Measurements from ENCODE around the gene TIMMDC1. TPM values are rescaled to one million over a fixed set of nuclear protein-coding genes. Genes with fewer than 3 reads are reported as not detected.
"Not testable (repeated sequence)": the region's sequence is repeated elsewhere in the genome, so short reads cannot be mapped to it uniquely, and the experiment has no call there.

TIMMDC1 gene
- total RNA-seq, 1 donor from 2014 or later: 98.8 TPM

DNA sequence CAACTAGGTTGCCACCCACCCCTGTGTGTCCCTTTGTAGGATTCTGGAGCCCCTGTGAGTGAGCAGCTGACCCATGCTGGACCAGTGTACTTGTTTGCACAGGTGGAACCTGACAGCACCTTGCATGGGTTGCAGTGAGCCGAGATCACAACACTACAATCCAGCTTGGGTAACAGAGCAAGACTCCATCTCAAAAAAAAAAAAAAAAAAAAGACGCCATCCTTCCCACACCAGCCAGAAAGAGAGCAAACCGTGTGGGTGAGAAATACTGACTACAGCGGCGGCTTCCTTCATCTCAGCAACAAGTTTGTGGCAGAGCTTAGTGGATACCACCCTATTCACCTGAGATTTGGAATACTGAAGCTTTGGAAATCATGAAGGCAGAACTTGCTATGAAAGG is 61.8 kb downstream of the TIMMDC1 start:
- Mint-ChIP-seq H3K27ac (ENCODE audit: unreplicated experiment) (no peak overlapping the region), H3K36me3 (ENCODE audit: unreplicated experiment) (no peaks in the 10 kb centered on the region), H3K4me1 (ENCODE audit: unreplicated experiment) (no peaks in the 10 kb centered on the region), H3K9me3 (ENCODE audit: unreplicated experiment) (no peaks in the 10 kb centered on the region), H3K27me3 (ENCODE audit: unreplicated experiment) (peaks cover 12% of the 10 kb centered on the region), H3K4me3 (ENCODE audit: unreplicated experiment) (no peak overlapping the region)
- no peak for TF ChIP-seq CTCF (IDR thresholded peaks at IDR 0.05)
- DNase-seq (ENCODE audit: extremely low spot score, unreplicated experiment): no peak

GRCh38 chr3:119562307-119562961 is 64.1 kb downstream of the TIMMDC1 start:
- H3K27me3 Mint-ChIP-seq (ENCODE audit: unreplicated experiment): peaks cover 13% of the 10 kb centered on the region
- no peak overlapping the region for H3K27ac Mint-ChIP-seq (ENCODE audit: unreplicated experiment)
- no peak for DNase-seq (ENCODE audit: extremely low spot score, unreplicated experiment)
- no peak for TF ChIP-seq CTCF (IDR thresholded peaks at IDR 0.05)
- no peaks in the 10 kb centered on the region for H3K36me3 Mint-ChIP-seq (ENCODE audit: unreplicated experiment)
- no peak overlapping the region for H3K4me3 Mint-ChIP-seq (ENCODE audit: unreplicated experiment)
- H3K9me3 Mint-ChIP-seq (ENCODE audit: unreplicated experiment): no peaks in the 10 kb centered on the region
- H3K4me1 Mint-ChIP-seq (ENCODE audit: unreplicated experiment): no peaks in the 10 kb centered on the region

DNA sequence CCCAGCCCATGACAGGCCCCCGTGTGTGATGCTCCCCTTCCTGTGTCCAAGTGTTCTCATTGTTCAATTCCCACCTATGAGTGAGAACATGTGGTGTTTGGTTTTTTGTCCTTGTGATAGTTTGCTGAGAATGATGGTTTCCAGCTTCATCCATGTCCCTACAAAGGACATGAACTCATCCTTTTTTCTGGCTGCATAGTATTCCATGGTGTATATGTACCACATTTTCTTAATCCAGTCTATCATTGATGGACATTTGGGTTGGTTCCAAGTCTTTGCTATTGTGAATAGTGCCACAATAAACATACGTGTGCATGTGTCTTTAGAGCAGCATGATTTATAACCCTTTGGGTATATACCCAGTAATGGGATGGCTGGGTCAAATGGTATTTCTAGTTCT is 65.0 kb downstream of the TIMMDC1 start:
- not testable (repeated sequence) for H3K36me3 Mint-ChIP-seq (ENCODE audit: unreplicated experiment); H3K9me3 Mint-ChIP-seq (ENCODE audit: unreplicated experiment); DNase-seq (ENCODE audit: extremely low spot score, unreplicated experiment); H3K4me1 Mint-ChIP-seq (ENCODE audit: unreplicated experiment); H3K27ac Mint-ChIP-seq (ENCODE audit: unreplicated experiment); H3K4me3 Mint-ChIP-seq (ENCODE audit: unreplicated experiment)
- peaks cover 18% of the 10 kb centered on the region for H3K27me3 Mint-ChIP-seq (ENCODE audit: unreplicated experiment)

DNA sequence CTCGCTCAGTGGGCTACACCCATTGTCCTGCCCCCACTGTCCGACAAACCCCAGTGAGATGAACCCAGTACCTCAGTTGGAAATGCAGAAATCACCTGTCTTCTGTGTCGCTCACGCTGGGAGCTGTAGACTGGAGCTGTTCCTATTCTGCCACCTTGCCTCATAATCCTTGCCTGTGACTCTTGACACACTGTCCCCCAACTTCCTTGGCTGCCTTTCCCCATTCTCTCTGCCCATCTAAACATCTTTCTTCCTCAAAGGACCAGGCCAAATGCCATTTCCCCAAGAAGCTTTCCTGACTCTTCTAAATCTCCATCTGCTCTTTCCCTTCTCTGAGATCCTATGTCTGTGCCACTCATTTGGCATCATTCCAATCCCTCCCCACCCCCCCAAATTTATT is 70.8 kb downstream of the TIMMDC1 start:
- H3K36me3 Mint-ChIP-seq (ENCODE audit: unreplicated experiment): no peaks in the 10 kb centered on the region
- no peak for DNase-seq (ENCODE audit: extremely low spot score, unreplicated experiment)
- H3K27ac Mint-ChIP-seq (ENCODE audit: unreplicated experiment): no peak overlapping the region
- no peak for TF ChIP-seq CTCF (IDR thresholded peaks at IDR 0.05)
- H3K4me1 Mint-ChIP-seq (ENCODE audit: unreplicated experiment): peaks cover 2% of the 10 kb centered on the region
- no peak overlapping the region for H3K4me3 Mint-ChIP-seq (ENCODE audit: unreplicated experiment)
- H3K9me3 Mint-ChIP-seq (ENCODE audit: unreplicated experiment): no peaks in the 10 kb centered on the region
- H3K27me3 Mint-ChIP-seq (ENCODE audit: unreplicated experiment): peaks cover 26% of the 10 kb centered on the region

DNA sequence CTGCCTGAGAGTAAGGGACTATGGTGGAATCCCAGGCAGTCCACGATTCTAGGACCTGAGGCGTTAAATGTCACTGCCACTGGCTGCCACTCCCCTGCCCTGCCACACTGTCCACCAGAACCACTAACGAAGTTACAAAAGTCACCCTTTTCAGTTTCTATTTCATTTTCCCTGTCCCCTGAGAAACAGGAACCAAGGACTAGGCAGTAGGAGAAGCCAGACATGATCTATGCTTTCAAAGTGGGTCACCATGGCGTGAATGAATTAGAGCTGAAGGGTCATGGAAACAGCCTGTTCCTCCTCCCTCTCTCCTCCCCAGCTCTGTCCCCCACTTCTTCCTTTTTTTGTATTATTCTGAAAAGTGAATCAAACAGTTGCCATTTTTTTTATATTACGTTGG is 71.9 kb downstream of the TIMMDC1 start:
- DNase-seq (ENCODE audit: extremely low spot score, unreplicated experiment): no peak
- no peaks in the 10 kb centered on the region for H3K9me3 Mint-ChIP-seq (ENCODE audit: unreplicated experiment)
- H3K27me3 Mint-ChIP-seq (ENCODE audit: unreplicated experiment): peaks cover 24% of the 10 kb centered on the region
- no peaks in the 10 kb centered on the region for H3K36me3 Mint-ChIP-seq (ENCODE audit: unreplicated experiment)
- peaks cover 2% of the 10 kb centered on the region for H3K4me1 Mint-ChIP-seq (ENCODE audit: unreplicated experiment)
- H3K27ac Mint-ChIP-seq (ENCODE audit: unreplicated experiment): no peak overlapping the region
- no peak overlapping the region for H3K4me3 Mint-ChIP-seq (ENCODE audit: unreplicated experiment)
- TF ChIP-seq CTCF (IDR thresholded peaks at IDR 0.05): no peak

GRCh38 chr3:119571230-119571629 is 72.9 kb downstream of the TIMMDC1 start:
- Mint-ChIP-seq H3K9me3 (ENCODE audit: unreplicated experiment) (no peaks in the 10 kb centered on the region), H3K27ac (ENCODE audit: unreplicated experiment) (no peak overlapping the region), H3K27me3 (ENCODE audit: unreplicated experiment) (peaks cover 24% of the 10 kb centered on the region), H3K4me1 (ENCODE audit: unreplicated experiment) (peaks cover 2% of the 10 kb centered on the region), H3K36me3 (ENCODE audit: unreplicated experiment) (no peaks in the 10 kb centered on the region), H3K4me3 (ENCODE audit: unreplicated experiment) (no peak overlapping the region)
- no peak for DNase-seq (ENCODE audit: extremely low spot score, unreplicated experiment)
- TF ChIP-seq CTCF (IDR thresholded peaks at IDR 0.05): no peak
